B cell (primary cell): Measurements from ENCODE around the gene TRMT10B. TPM values are rescaled to one million over a fixed set of nuclear protein-coding genes. Genes with fewer than 3 reads are reported as not detected.

Experiments used
- ATAC-seq: fragments of 200-7000 bp; cut with Tn5 transposase; one replicate; pipeline ENCODE4 v1.10.0; 2021; ENCODE audit warnings: low read depth, mild to moderate bottlenecking, moderate number of reproducible peaks, moderate library complexity
- CTCF ChIA-PET: fragments of 350-600 bp; sonication (Branson Sonifier 250); formaldehyde crosslinking; loops from one replicate; lab custom pipeline; 2021; ENCODE audit warnings: antibody characterized with exemption, inconsistent platforms; lab: Charles Lee
- POLR2A ChIA-PET: fragments of 350-600 bp; sonication (Branson Sonifier 250); formaldehyde crosslinking; loops from one replicate; lab custom pipeline; 2021; ENCODE audit warnings: antibody characterized with exemption; lab: Charles Lee
- DNase-seq: peaks from one replicate; pipeline ENCODE4 v3.0.0; 2013
- H2AFZ ChIP-seq: 2 replicates; pipeline ENCODE4 v1.6.1; 2012; ENCODE audit warnings: mild to moderate bottlenecking, low read depth, low read length; ENCODE audit not compliant: insufficient read depth, poor library complexity, severe bottlenecking
- H3K27ac ChIP-seq, 2 donors: 1 replicate in 1 of 2; 2 replicates in 1 of 2; pipeline ENCODE4 v1.5.1; 2012 to 2013; ENCODE audit warnings: low read length in 2 of 2, mild to moderate bottlenecking in 2 of 2, moderate library complexity in 1 of 2
- H3K27me3 ChIP-seq, 4 experiments: fragments of 200-600 bp in 1 of 4; sonication (generic) in 1 of 4; replicated peaks in 1 of 4; 1 replicate in 2 of 4; 2 replicates in 2 of 4; pipeline versions ENCODE4 v1.6.1 to v1.7.0; 2013 to 2016; ENCODE audit warnings: low read length in 3 of 4, mild to moderate bottlenecking in 2 of 4, mixed read lengths in 1 of 4, moderate library complexity in 1 of 4; ENCODE audit not compliant: insufficient read depth in 4 of 4, control insufficient read depth in 3 of 4; ENCODE audit errors: control extremely low read depth in 1 of 4
- H3K36me3 ChIP-seq, 2 experiments: replicated peaks in 1 of 2; 1 replicate in 1 of 2; 2 replicates in 1 of 2; pipeline versions ENCODE4 v1.6.1 to v1.7.1; 2013; ENCODE audit warnings: low read length in 1 of 2; ENCODE audit not compliant: insufficient read depth in 2 of 2, control insufficient read depth in 1 of 2; ENCODE audit errors: control extremely low read depth in 1 of 2, extremely low read depth in 1 of 2
- H3K4me1 ChIP-seq, 2 donors: fragments of 200-600 bp in 1 of 2; sonication (generic) in 1 of 2; 1 replicate in 1 of 2; 2 replicates in 1 of 2; pipeline versions ENCODE4 v1.5.1 to v1.6.1; 2013 to 2017; ENCODE audit warnings: low read length in 2 of 2; ENCODE audit not compliant: control insufficient read depth in 2 of 2, insufficient read depth in 2 of 2
- H3K4me2 ChIP-seq: replicated peaks from 2 replicates; pipeline ENCODE3; 2012; ENCODE audit warnings: mild to moderate bottlenecking, low read depth, low read length; ENCODE audit not compliant: poor library complexity, severe bottlenecking
- H3K4me3 ChIP-seq, 5 experiments: fragments of 200-600 bp in 1 of 5; sonication (generic) in 1 of 5; 1 replicate in 3 of 5; 2 replicates in 2 of 5; pipeline versions ENCODE4 v1.5.1 to v1.7.0; 2011 to 2016; ENCODE audit warnings: low read length in 4 of 5, mild to moderate bottlenecking in 4 of 5, low read depth in 2 of 5, control low read depth in 1 of 5, moderate library complexity in 1 of 5; ENCODE audit not compliant: insufficient read depth in 1 of 5; ENCODE audit errors: control extremely low read depth in 1 of 5, extremely low read depth in 1 of 5
- H3K79me2 ChIP-seq: fragments of 200-600 bp; sonication (generic); one replicate; pipeline ENCODE4 v1.6.0; 2016; ENCODE audit warnings: low read length; ENCODE audit not compliant: control insufficient read depth, insufficient read depth
- H3K9ac ChIP-seq: fragments of 200-600 bp; sonication (generic); 2 replicates; pipeline ENCODE4 v1.6.1; 2017; ENCODE audit warnings: mild to moderate bottlenecking, low read length, moderate library complexity
- H3K9me3 ChIP-seq, 3 donors: one replicate each; pipeline versions ENCODE4 v1.6.1 to v1.7.1; 2013; ENCODE audit warnings: low read length in 2 of 3; ENCODE audit not compliant: control insufficient read depth in 2 of 3, insufficient read depth in 1 of 3; ENCODE audit errors: control extremely low read depth in 1 of 3
- H4K20me1 ChIP-seq: 2 replicates; pipeline ENCODE4 v1.6.0; 2012; ENCODE audit warnings: mild to moderate bottlenecking, low read length; ENCODE audit not compliant: insufficient read depth, control insufficient read depth, poor library complexity, severe bottlenecking
- H3K27ac Mint-ChIP-seq: one replicate; pipeline ENCODE4 v1.8.0; 2021; ENCODE audit warnings: mixed read lengths
- H3K27me3 Mint-ChIP-seq: one replicate; pipeline ENCODE4 v1.8.0; 2021; ENCODE audit warnings: mixed read lengths
- H3K4me1 Mint-ChIP-seq: one replicate; pipeline ENCODE4 v1.8.0; 2021; ENCODE audit warnings: mixed read lengths
- H3K4me3 Mint-ChIP-seq: one replicate; pipeline ENCODE4 v1.8.0; 2021; ENCODE audit warnings: mixed read lengths
- H3K9me3 Mint-ChIP-seq: one replicate; pipeline ENCODE4 v1.8.0; 2022; ENCODE audit warnings: mixed read lengths; ENCODE audit not compliant: insufficient read depth
- CTCF ChIP-seq: fragments of 200-600 bp; IDR thresholded peaks from one replicate; pipeline ENCODE4 v1.8.0; 2022; ENCODE audit warnings: antibody characterized with exemption, mild to moderate bottlenecking
- EZH2 ChIP-seq: IDR thresholded peaks from 2 replicates; pipeline ENCODE4 v1.6.1; 2012; ENCODE audit warnings: borderline replicate concordance, low read depth, mild to moderate bottlenecking, moderate library complexity, low read length; ENCODE audit not compliant: insufficient read depth, poor library complexity, severe bottlenecking
- WGBS: methylation state at CpG from one replicate; pipeline ENCODE4 v1.1.5; 2013; ENCODE audit warnings: missing lambda C conversion rate; ENCODE audit not compliant: insufficient coverage; 5-methylcytosine and 5-hydroxymethylcytosine counted together
- intact Hi-C: fragments of 100-400 bp; cut with micrococcal nuclease; formaldehyde crosslinking; loops from one replicate; pipeline ENCODE4 v1.10.0; 2022
- polyA plus RNA-seq: library from polyadenylated mRNA; depleted of rRNA; stranded (reverse); fragments of >200 nt; gene quantifications from 2 replicates; pipeline ENCODE4 v1.2.3, GENCODE V29; 2012
- total RNA-seq, 2 donors: library from RNA; stranded (reverse); fragments of 120-200 nt in 1 of 2; gene quantifications; 1 replicate in 1 of 2; 2 replicates in 1 of 2; pipeline versions ENCODE4 v1.2.3 to v1.2.4, GENCODE V29; 2013 to 2022

Gene TRMT10B
- total and polyA plus RNA-seq, 2 donors (not counting 1 experiment from before 2014, with no cell fraction given) = 18.1 to 27.8 TPM

GRCh38 chr9:37732952-37733351, 20.7 kb upstream of the TRMT10B start:
- Mint-ChIP-seq H3K27ac (no peak overlapping the region), H3K4me3 (no peak overlapping the region), H3K27me3 (peaks cover 12% of the 10 kb centered on the region), H3K4me1 (no peaks in the 10 kb centered on the region), H3K9me3 (no peaks in the 10 kb centered on the region)
- no peak for DNase-seq
- Histone ChIP-seq H2AFZ (no peak overlapping the region), H3K4me1 (no peaks in the 10 kb centered on the region), H3K79me2 (no peaks in the 10 kb centered on the region), H3K4me2 (no peak overlapping the region), H3K4me3 (no peak overlapping the region), H3K27me3 (peaks cover 0 to 5% (median 0%) of the 10 kb centered on the region in 4 experiments), H3K9me3 (no peaks in the 10 kb centered on the region), H4K20me1 (no peaks in the 10 kb centered on the region), H3K27ac (no peak overlapping the region), H3K36me3 (no peaks in the 10 kb centered on the region), H3K9ac (no peak overlapping the region)
- TF ChIP-seq CTCF (no peak), EZH2 (no peak)
- ChIA-PET CTCF (interaction anchor here (0.9 kb wide), 1 partner anchor 12 kb away, joined by 3 read pairs; no protein-coding TSS in a partner anchor), POLR2A (no interaction called here)
- whole genome bisulfite sequencing = no CpG with 5 or more reads among the region's 2 CpGs
- no peak for ATAC-seq
- intact Hi-C loops = no loop called here

- no peaks in the 10 kb centered on the region for H3K9me3 Mint-ChIP-seq
- Histone ChIP-seq H3K9me3 (no peaks in the 10 kb centered on the region), H3K4me2 (no peak overlapping the region), H3K9ac (no peak overlapping the region), H4K20me1 (no peaks in the 10 kb centered on the region), H2AFZ (no peak overlapping the region), H3K4me1 (no peaks in the 10 kb centered on the region), H3K27ac (no peak overlapping the region), H3K79me2 (no peaks in the 10 kb centered on the region), H3K36me3 (no peaks in the 10 kb centered on the region), H3K27me3 (no peaks in the 10 kb centered on the region), H3K4me3 (no peak overlapping the region)
- WGBS = 96% methylated on average over 3 of the region's 5 CpGs
- no peak overlapping the region for H3K4me3 Mint-ChIP-seq
- ChIA-PET CTCF (no interaction called here), POLR2A (no interaction called here)
- intact Hi-C loops = no loop called here
- no peak for TF ChIP-seq CTCF
- no peak for TF ChIP-seq EZH2
- DNase-seq (no peak), ATAC-seq (no peak)
- no peaks in the 10 kb centered on the region for H3K4me1 Mint-ChIP-seq
- H3K27ac Mint-ChIP-seq = no peak overlapping the region
- peaks cover 7% of the 10 kb centered on the region for H3K27me3 Mint-ChIP-seq
These were observed 14.4 kb upstream of the TRMT10B start for GRCh38 chr9:37739222-37739621.
